C4-2B (cell line): ENCODE measurements around the gene SLC6A13.
"Not testable (repeated sequence)": the region's sequence is repeated elsewhere in the genome, so short reads cannot be mapped to it uniquely, and the experiment has no call there.

Experiments used
- H3K27ac ChIP-seq: fragments of 450-650 bp; 2 replicates; pipeline ENCODE4 v1.5.1; 2017
- ZFX ChIP-seq: fragments of 450-650 bp; IDR thresholded peaks from 2 replicates; pipeline ENCODE4 v1.6.1; 2017
- TF ChIP-seq, protein P1 (sequence below): fragments of 450-650 bp; conservative IDR thresholded peaks from 2 replicates; pipeline ENCODE4 v1.5.1; 2017; ENCODE audit warnings: mild to moderate bottlenecking

The SLC6A13 gene

DNA sequence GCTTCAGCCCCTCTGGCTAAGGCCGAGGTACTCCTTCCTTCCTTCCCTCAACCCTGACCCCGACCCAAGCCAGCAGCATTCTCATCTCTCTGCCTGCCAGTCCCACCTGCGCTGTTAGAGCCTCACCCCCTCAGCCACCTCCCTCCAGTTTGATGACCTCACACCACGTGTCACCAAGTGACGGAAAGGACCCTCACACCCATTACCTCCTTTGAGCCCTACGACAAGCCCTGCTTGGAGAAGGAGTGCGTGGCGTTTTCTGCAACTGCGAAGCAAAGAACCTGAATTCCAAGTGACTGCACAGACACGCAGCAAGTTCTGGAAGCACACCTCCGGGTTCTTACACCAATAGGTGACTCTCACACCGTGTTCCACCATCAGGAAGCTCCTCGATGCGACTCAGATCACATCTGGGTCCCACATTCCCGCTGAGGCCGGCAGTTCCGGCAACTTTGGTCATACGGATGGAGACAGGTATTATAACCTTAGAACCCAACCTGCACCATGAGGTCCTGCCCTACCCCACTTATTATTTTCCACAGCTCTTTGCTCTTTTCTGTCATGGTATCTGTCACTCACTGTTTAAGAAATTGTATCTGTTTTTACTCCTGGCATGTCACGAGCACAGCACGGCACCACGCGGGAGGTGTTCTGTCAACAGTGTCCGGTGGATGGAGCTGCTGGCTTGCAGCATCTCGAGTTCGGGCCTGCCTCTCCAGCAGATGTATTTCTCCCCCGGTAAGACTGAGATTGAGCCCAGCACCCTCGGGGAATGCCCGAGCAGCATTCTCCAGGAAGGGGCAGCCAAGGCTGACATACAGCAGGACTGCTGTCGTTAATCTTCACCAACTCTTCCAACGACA is 43.7 kb downstream of the SLC6A13 start:
- TF ChIP-seq ZFX: no peak
- TF ChIP-seq, protein P1, sequence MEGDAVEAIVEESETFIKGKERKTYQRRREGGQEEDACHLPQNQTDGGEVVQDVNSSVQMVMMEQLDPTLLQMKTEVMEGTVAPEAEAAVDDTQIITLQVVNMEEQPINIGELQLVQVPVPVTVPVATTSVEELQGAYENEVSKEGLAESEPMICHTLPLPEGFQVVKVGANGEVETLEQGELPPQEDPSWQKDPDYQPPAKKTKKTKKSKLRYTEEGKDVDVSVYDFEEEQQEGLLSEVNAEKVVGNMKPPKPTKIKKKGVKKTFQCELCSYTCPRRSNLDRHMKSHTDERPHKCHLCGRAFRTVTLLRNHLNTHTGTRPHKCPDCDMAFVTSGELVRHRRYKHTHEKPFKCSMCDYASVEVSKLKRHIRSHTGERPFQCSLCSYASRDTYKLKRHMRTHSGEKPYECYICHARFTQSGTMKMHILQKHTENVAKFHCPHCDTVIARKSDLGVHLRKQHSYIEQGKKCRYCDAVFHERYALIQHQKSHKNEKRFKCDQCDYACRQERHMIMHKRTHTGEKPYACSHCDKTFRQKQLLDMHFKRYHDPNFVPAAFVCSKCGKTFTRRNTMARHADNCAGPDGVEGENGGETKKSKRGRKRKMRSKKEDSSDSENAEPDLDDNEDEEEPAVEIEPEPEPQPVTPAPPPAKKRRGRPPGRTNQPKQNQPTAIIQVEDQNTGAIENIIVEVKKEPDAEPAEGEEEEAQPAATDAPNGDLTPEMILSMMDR: no peak

GRCh38 chr12:218221-218620 is 44.4 kb downstream of the SLC6A13 start:
- H3K27ac ChIP-seq: no peak overlapping the region
- TF ChIP-seq, protein P1: no peak
- TF ChIP-seq ZFX: no peak

More for the DNA sequence above, 43.7 kb downstream of the SLC6A13 start:
- H3K27ac ChIP-seq: no peak overlapping the region

DNA sequence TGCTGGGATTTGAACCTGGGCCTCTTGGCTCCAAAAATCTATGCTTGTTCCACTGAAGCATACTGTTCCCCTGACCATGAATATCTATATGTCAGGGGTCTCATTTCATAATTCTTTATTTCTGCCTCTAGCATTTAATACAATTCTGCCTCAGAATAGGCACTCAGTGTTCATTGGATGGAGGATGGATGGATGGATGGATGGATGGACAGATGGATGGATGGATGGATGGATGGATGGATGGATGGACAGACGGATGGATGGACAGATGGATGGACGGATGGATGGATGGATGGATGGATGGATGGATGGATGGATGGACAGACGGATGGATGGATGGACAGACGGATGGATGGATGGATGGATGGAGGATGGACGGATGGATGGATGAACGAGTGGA is 45.6 kb downstream of the SLC6A13 start:
- not testable (repeated sequence) for H3K27ac ChIP-seq

GRCh38 chr12:215116-215515 is 47.5 kb downstream of the SLC6A13 start:
- no peak overlapping the region for H3K27ac ChIP-seq
- no peak for TF ChIP-seq ZFX
- TF ChIP-seq, protein P1: no peak

DNA sequence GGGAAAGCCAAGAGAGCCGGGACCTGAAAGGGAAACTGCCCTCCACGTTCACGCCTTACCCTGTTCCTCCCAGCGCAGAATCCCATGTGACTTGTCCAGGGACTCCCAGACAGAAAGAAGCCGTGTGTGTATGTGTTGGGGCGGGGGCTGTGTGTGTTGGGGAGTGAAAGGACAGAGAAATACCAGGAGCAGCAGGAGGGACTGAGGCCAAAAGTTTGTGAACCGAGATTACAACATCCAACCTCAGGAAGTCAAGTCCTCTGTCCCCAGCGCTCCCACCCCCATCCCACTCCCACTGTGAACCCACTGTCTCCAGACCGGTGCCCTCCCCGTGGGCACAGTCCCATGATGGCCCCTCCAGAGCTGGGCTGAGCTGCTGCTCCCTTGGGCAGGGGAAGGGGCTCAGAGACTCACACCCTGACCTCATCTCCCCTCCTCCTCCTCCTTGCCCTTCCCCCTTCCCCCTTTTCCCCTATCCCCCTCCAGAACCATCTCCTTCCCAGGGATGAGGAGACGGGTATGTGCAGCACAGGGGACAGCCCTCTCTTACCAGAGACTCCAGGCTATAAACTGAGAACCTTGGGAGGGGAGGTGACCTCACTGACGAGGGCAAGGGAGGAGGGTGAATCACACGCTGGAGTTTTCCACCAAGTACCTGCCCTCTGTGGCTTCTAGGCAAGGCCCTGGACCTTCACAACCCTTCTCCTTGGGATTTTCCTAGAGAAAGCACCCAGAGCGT is 48.5 kb downstream of the SLC6A13 start, which contains the start of gene SLC6A12:
Gene SLC6A12 (minus strand): TSS at position 155 of the 739 bp plus-strand sequence. CDS start 4,171 bp downstream, outside the sequence.
- no peak for TF ChIP-seq ZFX
- TF ChIP-seq, protein P1: no peak
- no peak within 1 kb of the TSS for H3K27ac ChIP-seq

DNA sequence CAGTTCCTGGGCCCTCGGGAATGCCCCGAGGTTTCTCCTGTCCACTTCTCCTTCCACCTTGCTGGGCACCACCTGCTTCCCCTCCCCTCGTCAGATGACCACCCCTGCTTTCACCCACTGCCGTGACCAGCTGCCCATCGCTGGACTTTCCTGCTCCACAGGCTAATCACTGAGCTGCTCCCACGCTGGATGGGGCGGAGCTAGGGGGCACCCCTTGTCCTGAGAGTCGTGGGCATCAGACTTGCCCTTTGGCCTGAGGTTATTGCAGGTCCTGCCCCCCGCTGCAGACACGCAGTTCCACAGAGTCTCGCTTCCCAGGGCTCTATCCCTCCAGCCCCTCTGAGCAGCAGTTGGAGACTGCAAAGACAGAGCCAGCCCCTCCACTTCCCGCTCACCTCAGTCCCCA is 49.1 kb downstream of the SLC6A13 start:
- no peak overlapping the region for H3K27ac ChIP-seq
- TF ChIP-seq, protein P1: no peak
- TF ChIP-seq ZFX: no peak

GRCh38 chr12:212715-213526 is 49.7 kb downstream of the SLC6A13 start:
- no peak overlapping the region for H3K27ac ChIP-seq
- no peak for TF ChIP-seq ZFX
- TF ChIP-seq, protein P1: no peak
